Peyer's patch (tissue), 4 donors: Measurements from ENCODE around the gene ZDHHC17. TPM values are rescaled to one million over a fixed set of nuclear protein-coding genes. Genes with fewer than 3 reads are reported as not detected.

Source experiments
- DNase-seq, 3 donors: peaks; one replicate each; pipeline ENCODE4 v3.0.0-alpha.2; 2017 to 2019
- H3K27ac ChIP-seq, 4 donors: fragments of 200-600 bp; sonication (generic); one replicate each; pipeline ENCODE4 v1.5.1; 2016 to 2019
- H3K27me3 ChIP-seq, 2 donors: fragments of 200-600 bp; sonication (generic); one replicate each; pipeline ENCODE4 v1.5.1; 2019
- H3K36me3 ChIP-seq, 3 donors: fragments of 200-600 bp; sonication (generic); one replicate each; pipeline ENCODE4 v1.5.1; 2016 to 2019
- H3K4me1 ChIP-seq, 4 donors: fragments of 200-600 bp; sonication (generic); one replicate each; pipeline ENCODE4 v1.5.1; 2016 to 2019
- H3K4me3 ChIP-seq, 4 donors: fragments of 200-600 bp; sonication (generic); 1 replicate in 3 of 4; 2 replicates in 1 of 4; pipeline ENCODE4 v1.5.1; 2016 to 2019; ENCODE audit warnings: mild to moderate bottlenecking in 1 of 4
- H3K9me3 ChIP-seq, 4 donors: fragments of 200-600 bp; sonication (generic); one replicate each; pipeline ENCODE4 v1.5.1; 2016 to 2019; ENCODE audit warnings: mild to moderate bottlenecking in 1 of 4
- CTCF ChIP-seq, 6 experiments: fragments of 450-650 bp in 4 of 6; fragments of 200-600 bp in 2 of 6; sonication (generic) in 1 of 6; IDR thresholded peaks; one replicate each; pipeline ENCODE4 v1.5.1; 2017 to 2019; ENCODE audit warnings: antibody characterized with exemption in 6 of 6, mild to moderate bottlenecking in 3 of 6, moderate library complexity in 1 of 6
- POLR2A ChIP-seq, 2 donors: fragments of 450-650 bp; IDR thresholded peaks; one replicate each; pipeline ENCODE4 v1.5.1; 2017; ENCODE audit warnings: antibody characterized with exemption in 2 of 2, mild to moderate bottlenecking in 2 of 2, moderate library complexity in 2 of 2
- total RNA-seq, 4 donors: library from RNA; depleted of rRNA; stranded (reverse); fragments of >200 nt; gene quantifications; one replicate each; pipeline ENCODE4 v1.1.0, GENCODE V29; 2016

The ZDHHC17 gene
- total RNA-seq, 4 donors from 2014 or later, result 14.7 to 88.3 (median 32.5) TPM

- Histone ChIP-seq H3K4me3 (no peak overlapping the region), H3K27me3 (no peaks in the 10 kb centered on the region), H3K4me1 (peaks cover 0 to 10% (median 0%) of the 10 kb centered on the region in 4 donors), H3K36me3 (no peaks in the 10 kb centered on the region), H3K27ac (no peak overlapping the region), H3K9me3 (no peaks in the 10 kb centered on the region)
- TF ChIP-seq POLR2A (IDR thresholded peaks at IDR 0.05) (no peak), CTCF (IDR thresholded peaks at IDR 0.05) (no peak)
- no peak for DNase-seq
Measured at GRCh38 chr12:76785407-76785806, 21.5 kb downstream of the ZDHHC17 start.

- no peak overlapping the region for H3K27ac ChIP-seq
- TF ChIP-seq POLR2A (IDR thresholded peaks at IDR 0.05) (no peak), CTCF (IDR thresholded peaks at IDR 0.05) (no peak)
- no peaks in the 10 kb centered on the region for H3K36me3 ChIP-seq
- no peaks in the 10 kb centered on the region for H3K9me3 ChIP-seq
- H3K4me1 ChIP-seq, result peaks cover 0 to 6% (median 0%) of the 10 kb centered on the region in 4 donors
- no peak for DNase-seq
- no peaks in the 10 kb centered on the region for H3K27me3 ChIP-seq
- no peak overlapping the region for H3K4me3 ChIP-seq
Measured at GRCh38 chr12:76786986-76787385, 23.1 kb downstream of the ZDHHC17 start.

GRCh38 chr12:76787689-76788088 lies 23.8 kb downstream of the ZDHHC17 start:
- H3K4me1 ChIP-seq, result no peaks in the 10 kb centered on the region
- no peak overlapping the region for H3K4me3 ChIP-seq
- no peaks in the 10 kb centered on the region for H3K36me3 ChIP-seq
- TF ChIP-seq CTCF (IDR thresholded peaks at IDR 0.05) (no peak), POLR2A (IDR thresholded peaks at IDR 0.05) (no peak)
- H3K27ac ChIP-seq, result no peak overlapping the region
- H3K9me3 ChIP-seq, result no peaks in the 10 kb centered on the region
- DNase-seq, result no peak
- H3K27me3 ChIP-seq, result no peaks in the 10 kb centered on the region

GRCh38 chr12:76789335-76790050 lies 25.6 kb downstream of the ZDHHC17 start:
- no peaks in the 10 kb centered on the region for H3K36me3 ChIP-seq

More at GRCh38 chr12:76789335-76790050, 25.6 kb downstream of the ZDHHC17 start:
- Histone ChIP-seq H3K4me3 (no peak overlapping the region), H3K27ac (no peak overlapping the region), H3K27me3 (no peaks in the 10 kb centered on the region), H3K9me3 (no peaks in the 10 kb centered on the region), H3K4me1 (no peaks in the 10 kb centered on the region)
- TF ChIP-seq CTCF (IDR thresholded peaks at IDR 0.05), result no peak
- TF ChIP-seq POLR2A (IDR thresholded peaks at IDR 0.05), result no peak
- no peak for DNase-seq
